ENCODE results near the gene ZNF469.

The ZNF469 gene, protein sequence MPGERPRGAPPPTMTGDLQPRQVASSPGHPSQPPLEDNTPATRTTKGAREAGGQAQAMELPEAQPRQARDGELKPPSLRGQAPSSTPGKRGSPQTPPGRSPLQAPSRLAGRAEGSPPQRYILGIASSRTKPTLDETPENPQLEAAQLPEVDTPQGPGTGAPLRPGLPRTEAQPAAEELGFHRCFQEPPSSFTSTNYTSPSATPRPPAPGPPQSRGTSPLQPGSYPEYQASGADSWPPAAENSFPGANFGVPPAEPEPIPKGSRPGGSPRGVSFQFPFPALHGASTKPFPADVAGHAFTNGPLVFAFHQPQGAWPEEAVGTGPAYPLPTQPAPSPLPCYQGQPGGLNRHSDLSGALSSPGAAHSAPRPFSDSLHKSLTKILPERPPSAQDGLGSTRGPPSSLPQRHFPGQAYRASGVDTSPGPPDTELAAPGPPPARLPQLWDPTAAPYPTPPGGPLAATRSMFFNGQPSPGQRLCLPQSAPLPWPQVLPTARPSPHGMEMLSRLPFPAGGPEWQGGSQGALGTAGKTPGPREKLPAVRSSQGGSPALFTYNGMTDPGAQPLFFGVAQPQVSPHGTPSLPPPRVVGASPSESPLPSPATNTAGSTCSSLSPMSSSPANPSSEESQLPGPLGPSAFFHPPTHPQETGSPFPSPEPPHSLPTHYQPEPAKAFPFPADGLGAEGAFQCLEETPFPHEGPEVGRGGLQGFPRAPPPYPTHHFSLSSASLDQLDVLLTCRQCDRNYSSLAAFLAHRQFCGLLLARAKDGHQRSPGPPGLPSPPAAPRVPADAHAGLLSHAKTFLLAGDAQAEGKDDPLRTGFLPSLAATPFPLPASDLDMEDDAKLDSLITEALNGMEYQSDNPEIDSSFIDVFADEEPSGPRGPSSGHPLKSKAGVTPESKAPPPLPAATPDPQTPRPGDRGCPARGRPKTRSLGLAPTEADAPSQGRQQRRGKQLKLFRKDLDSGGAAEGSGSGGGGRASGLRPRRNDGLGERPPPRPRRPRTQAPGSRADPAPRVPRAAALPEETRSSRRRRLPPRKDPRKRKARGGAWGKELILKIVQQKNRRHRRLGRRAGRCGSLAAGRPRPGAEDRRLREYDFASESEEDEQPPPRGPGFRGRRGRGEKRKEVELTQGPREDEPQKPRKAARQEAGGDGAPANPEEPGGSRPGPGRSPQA (N-terminal part only)

DNA sequence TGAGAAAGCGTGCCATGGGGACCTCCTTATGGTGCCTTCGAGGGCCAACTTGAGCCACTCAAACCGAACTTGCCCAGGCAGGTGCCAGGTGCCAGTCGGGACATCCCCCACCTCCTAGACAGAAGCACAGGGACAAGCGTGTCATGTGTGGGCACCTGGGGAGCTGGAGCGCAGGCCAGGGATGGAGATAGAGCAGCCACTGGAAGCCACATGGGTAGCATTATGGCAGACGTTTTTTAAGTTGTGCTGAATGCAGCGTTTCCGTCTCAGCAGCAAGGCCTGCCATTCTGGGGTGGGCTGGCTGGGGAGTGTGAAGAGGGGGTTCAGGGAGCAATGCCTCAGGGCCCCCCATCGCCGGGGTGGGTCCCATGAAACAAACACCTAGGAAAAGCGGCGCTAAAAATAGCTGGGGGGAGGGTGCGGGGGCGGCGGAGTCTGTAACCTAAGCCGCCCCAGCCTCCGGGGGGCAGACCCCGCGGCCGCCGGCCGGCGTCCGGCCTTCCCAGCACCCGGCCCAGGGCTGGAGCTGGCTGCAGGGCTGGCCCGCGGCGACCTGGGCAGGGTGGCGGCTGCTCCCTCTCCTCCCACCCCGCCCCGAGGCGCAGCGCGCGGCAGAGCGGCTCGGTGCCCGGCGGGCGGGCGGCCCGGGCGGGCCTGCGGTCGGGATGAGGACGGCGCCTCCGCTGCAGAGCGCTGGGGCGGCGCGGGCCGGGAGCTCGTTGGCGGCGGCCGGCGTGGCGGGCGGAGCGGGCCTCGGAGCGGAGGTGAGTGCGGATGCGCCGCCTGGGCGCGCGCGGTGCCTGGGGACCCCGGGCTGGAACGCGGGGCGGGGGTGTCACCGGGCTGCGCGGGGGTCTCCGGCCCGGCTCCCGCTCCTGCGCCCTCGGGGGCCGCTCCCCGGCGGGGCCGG lies at the start of gene ZNF469:
TSS of gene ZNF469 (plus strand) at position 469 of the 910 bp plus-strand sequence. CDS start 44,512 bp downstream, outside the sequence.
- no peak for DNase-seq

DNA sequence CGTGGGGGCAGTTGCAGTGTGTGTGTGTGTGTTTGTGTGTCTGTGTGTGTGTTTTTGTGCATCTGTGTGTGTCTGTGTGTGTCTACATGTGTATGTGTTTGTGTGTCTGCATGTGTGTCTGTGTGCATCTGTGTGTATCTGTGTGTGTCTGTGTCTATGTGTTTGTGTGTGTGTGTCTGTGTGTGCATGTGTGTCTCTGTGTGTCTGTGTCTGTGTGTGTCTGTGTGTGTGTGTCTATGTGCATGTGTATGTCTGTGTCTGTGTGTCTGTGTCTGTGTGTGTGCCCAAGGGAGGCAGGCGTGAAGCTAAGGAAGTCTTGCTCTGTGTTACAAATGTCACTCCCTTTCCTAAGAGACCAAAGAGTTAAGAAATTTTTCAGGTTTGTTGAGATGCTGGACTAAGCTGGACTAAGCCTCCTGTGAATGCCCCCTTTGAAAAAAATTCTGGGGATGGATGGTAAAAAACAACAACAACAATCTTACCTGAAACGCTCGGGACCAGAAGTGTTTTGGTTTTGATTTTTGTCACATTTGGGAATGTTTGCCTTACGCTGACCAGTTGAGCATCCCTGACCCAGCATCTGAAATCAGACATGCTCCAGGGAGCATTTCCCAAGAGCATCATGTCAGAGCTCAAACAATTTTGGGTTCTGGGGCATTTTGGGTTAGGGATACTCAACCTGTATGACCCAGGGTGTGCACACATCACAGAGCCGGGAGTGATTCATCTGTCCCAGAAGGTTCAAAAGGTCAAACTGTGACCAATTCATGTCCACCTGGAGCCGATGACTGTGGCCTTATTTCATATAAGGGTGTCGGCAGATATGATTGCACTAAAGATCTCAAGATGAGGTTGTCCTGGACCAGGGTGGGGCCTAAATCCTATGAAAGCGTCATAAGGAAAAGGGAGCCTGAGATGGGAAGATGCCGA lies 48.6 kb upstream of the ZNF469 start:
- no peak for DNase-seq

DNA sequence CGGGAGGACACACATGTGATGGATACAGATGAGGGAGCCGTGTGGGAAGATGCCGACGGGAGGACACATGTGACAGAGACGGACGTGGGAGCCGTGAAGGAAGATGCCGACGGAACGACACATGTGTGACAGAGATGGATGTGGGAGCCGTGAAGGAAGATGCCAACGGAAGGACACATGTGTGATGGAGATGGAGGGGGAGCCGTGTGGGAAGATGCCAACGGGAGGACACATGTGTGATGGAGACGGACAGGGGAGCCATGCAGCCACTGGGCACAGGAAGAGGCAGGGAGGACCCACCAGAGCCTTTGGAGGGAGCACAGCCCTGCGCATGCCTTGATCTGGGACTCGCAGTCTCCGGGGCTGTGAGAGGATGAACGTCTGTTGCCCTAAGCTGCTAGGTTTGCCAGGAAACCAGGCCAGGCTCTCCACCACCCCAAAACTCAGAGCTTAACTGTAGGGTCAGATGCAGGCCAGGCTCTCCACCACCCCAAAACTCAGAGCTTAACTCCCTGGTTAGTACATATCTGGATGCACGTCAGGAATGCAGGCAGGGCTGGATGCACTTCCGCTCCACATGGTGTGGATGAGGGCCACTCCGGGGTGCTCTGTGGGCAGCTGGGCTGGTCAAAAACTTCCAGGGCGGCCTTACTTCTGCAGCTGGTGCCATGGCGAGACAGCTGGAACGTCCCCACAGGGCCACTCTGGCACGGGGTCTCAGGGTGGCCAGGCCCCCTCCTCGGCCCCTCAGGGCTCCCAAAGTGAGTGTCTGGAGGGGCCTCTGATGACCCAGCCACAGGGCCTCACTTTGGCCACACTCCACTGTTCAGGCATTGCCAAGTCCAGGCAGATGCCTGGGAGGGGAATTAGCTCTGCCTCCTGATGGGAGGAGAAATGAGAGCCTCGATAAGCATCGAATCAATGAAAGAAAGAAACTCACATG lies 47.7 kb upstream of the ZNF469 start:
- DNase-seq = no peak

DNA sequence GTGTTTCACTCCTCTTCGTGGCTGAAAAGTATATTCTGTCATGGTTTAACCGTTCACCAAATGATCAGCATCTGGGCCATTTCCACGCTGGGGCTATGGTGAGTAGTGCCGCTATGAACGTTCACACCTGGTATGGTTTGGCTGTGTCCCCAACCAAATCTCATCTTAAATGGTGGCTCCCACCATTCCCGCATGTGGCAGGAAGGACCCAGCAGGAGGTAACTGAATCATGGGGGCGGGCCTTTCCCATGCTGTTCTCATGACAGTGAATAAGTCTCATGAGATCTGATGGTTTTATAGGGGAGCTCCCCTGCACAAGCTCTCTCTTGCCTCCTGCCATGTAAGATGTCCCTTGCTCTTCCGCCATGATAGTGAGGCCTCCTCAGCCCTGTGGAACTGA lies 45.7 kb upstream of the ZNF469 start:
- DNase-seq = no peak

DNA sequence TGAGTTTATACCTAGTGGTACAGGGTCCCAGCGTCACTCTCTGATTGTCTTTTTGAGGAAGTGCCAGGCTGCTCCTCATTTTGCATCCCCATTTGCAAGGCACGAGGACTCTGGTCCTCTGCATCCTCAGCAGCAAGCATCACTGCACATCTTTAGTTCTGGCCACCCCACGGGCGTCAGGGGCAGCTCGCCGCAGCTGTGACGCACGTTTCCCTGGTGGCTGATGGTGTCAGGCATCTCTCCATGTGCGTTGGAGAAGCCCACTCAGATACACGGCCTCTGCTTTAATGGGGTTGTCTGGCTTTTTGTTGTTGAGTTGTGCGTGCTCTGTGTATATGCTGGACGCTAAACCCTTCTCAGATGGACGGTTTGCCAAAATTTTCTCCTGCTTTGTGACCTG lies 45.2 kb upstream of the ZNF469 start:
- DNase-seq = no peak

DNA sequence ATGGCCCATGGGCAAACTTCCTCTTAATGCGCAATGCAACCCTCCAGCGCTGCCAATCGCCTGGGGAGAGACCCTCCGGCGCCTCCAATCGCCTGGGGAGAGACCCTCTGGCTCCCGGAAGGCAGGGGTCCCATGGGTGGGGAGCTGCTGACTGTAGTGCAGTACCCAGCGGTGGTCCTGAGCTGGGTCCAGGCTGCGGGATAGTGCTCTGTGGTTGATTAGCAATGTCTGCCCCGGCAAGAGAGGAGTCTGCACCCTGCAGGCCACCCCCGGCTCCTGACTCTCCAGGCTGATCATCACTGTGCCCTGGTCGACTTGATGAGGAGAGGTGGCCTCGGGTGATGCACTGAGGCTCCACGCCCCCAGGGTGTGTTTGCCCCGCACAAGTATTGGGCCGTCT lies 44.6 kb upstream of the ZNF469 start:
- no peak for DNase-seq

DNA sequence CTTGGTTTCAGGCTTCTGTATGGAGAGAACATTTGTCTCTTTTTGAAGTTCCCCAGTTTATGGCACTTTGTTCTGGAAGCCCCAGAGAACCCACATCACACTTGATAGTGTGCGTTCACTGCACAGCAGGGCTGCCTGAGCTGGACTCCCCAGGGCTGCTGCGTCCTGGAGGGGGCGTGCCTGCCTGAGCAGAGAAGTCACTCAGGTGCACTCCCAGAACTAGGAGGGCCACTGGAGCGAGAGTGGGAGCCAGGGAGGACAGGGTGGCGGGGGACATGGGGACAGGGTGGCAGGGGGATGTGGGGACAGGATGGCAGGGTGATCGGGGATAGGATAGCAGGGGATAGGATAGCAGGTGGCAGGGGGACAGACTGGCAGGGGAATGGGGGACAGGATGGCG lies 43.9 kb upstream of the ZNF469 start:
- no peak for DNase-seq

DNA sequence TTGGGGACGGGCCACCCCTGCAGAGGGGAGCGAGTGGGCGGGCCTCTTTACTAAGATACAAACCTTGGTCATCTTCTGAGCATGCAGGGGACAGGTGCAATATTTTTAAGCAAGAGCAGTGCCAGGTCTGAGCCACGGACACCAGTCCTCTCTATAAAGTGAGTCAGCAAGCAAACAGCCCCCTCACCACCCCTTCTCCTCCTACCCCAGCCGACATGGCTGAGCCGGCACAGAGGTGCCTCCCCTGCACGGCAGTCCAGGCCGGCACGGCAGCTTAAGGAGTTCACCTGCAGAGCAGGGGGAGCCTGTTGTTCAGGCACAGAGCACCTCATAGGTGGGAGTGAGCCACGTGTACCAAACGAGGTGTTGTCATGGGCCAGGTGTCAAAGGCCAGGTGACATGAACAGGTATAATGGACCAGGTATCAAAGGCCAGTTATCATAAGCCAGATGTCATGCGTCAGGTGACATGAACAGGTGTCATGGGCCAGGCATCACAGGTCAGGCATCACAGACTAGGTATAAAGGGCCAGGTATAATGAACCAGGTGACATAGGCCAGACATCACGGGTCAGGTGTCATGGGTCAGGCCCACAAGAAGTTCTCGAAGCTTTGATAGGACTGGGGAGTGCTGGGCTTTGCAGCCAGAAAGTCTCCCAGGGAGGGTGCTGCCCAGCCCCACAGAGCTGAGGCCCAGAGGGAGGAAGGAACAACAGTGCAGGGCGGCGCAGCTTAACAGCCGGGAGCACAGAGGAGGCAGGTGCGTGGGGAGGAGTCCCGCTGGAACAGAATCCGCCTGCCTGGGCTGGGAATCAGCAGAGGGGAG lies 42.6 kb upstream of the ZNF469 start:
- peak; percentile 29 for DNase-seq

DNA sequence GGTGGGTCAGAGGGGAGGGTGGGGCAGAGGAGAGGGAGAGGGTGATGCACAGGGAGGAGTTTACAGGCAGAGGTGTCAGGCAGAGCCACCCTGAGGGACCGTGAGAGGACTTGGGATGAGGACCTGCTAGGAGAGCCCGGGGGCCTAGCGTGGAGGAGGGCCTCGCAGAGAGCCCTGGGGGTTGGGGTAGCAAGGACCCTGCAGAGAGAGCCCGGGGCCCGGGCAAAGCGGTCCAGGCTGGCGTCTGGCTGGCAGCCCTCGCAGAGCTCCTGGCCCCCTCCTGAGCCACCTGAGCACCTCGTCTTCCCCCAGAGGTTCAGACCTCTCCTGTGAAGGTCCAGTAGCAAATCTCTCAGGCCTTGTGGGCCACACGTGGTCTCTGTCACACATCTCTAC lies 42.0 kb upstream of the ZNF469 start:
- no peak for DNase-seq

DNA sequence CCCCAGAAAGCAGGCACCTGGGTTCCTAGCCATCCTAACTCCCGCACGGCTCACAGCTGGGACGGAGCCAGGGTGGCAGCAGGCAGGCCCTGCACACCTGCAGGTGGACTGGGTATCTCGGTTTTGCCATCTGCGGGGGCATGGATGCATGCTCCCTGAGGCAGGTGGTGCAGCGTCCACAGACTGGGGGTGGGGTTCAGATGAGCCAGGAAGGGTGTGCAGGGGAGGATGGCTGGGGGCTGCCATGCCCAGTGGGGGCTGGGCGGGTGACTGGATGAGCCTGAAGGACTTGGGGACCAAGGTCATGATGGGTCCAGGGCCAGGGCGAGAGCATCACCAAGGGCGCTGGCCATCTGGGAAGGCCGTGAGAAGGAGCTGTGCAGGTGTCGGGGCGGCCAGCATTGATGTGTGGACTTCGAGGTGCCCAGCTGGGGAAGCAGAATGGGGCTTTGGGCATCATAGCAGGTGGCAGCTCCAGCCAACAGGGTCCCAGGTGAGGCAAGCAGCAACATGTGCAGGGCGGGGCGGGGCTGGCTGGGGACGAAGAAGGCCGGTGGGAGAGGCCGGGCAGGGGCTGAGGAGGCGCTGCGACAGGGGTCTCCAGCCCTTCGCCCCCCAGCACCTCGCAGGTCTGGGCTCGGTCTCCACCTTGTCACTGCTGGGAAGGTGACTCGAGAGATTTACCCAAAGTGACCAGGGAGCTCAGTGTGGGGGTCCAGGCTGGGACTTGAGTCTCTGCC lies 41.0 kb upstream of the ZNF469 start:
- no peak for DNase-seq

DNA sequence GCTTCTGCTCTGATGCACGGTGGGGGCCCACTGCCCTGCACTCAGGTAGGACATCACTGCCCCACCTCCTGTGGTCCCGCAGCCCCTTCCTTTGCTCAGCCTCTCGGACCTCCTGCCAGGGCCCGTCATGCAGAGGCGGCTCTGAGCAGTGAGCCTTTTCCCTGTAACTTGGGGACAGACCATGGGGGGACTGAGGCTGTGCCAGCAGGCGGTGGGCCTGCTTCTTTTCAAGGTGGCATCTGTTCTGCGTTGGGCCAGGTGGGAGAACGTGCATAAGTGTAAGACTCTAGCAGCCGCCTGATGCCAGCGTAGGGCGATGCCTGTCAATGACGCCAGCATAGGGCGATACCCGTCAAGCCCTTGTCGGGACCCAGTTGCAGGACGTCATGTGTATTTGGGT lies 40.3 kb upstream of the ZNF469 start:
- no peak for DNase-seq

DNA sequence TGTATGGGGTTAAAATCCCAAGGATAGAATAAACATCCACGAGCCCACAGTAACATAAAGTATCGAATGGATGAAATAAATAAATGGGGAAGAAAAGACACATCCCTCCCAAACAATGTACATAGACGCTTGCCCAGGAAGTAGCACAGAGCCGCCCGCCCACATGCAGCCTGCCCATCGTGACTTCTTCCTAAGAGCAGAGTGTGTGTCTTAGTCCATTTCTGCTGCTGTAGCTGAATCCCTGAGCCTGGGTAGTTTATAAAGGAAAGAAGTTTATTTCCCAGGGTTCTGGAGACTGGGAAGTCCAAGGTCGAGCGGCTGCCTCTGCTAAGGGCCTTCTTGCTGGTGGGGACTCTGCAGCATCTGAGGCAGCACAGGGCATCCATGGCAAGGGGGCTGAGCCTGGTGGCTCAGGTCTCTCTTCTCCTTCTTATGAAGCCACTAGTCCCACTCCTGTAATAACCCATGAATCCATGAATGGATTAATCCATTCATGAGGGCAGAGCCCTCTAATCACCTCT lies 39.4 kb upstream of the ZNF469 start:
- no peak for DNase-seq

DNA sequence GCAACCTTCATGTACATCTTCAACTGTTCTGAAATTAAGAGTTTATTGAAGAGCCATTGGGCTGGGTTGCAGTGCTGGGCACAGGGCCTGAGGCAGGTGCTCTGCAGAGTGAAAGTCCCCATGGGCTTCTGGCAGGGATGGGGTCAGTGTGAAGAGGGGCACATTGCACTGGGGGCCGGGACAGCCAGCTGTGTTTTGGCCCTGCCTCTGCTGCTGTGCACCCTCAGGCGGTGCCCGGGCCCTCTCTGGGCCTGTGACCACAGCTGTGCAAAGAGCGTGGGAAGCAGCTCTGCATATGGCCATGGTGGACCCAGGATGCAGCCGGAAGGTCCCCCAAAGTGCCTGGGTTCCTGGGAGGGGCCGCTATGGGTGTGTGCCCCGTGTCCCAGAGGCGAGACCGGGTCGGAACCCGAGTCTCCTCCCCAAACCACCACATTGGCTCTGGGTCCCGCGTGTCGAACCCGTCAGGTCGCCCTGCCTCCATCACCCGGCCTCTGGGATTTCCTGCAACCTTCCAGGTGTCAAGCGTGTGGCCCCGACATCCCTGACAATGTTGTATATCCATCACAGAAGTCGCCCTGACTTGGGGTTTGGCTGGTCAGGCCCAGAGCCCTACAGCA lies 38.2 kb upstream of the ZNF469 start:
- no peak for DNase-seq

DNA sequence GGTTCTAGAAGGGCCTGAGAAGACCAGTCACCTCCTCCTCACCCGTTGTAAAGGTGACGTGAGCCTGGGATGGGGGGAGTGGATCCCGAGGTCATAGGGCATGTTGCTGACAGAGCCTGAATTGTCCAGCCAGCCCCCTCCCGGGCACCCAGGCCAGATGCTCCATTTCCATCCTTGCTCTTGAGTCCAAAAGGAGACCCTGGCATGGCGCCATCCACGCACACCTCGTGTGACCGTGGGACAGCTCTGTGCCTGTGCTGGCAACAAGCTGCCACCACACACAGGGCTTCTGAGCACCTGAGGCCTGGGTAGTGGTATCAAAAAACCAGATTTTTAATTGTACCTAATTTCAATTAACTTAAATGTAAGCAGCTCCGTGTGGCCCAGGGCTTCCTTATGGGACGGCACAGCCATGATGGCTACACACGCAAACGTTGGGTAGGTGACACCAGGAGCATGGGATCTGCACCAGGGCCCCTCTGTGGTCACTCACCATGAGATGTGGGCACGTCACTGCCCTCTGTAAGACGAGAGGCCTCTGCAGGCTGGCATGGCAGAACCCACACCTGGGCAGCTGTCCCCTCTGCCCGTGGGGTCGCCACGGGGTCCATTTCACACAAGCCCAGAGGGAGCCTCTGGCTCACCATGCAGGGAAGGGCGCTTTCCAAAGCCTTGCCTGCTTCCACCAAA lies 37.6 kb upstream of the ZNF469 start:
- DNase-seq = no peak

DNA sequence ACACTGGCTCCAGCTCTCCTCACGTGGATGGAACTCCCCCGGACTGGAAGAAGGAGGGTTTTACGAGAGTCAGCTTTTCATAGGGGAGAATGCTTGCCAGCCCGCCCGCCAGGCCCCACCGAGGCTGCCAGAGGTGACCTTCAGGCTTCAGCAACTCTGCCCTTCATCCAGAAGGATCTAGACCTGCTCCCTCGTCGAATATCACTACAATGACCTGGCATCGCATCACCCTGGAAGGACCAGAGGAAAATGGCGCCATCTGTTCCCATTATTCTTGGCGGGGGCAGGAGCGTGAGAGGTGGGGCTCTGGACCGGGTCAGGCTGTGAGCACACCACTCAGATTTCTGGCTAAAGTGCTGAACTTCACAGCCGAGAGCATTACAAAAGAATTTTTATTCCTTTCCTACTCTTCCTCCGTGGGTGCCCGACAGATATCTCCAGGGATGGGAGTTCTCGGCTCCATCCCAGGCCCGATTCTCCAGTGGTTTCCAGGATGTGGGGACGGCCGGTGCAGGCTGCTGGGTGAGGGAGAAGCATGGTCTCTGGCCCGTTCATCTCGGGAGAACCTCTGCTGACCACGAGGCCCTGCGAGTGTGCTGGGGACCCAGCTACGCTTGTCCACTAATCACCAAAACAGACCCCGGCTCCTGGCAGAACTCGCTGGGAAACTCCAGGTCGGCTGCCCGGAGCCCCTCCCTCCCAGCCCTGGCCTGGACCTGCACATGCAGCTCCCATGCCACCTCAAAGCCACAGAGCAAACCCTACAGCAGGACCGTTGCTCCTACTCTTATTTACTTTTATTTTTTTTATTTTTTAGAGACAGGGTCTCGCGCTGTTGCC lies 36.8 kb upstream of the ZNF469 start:
- no peak for DNase-seq
